Loucy (cell line): Measurements from ENCODE around the gene GSG1L.

Experiments
- H2AFZ ChIP-seq: fragments of 200-600 bp; sonication (generic); 2 replicates; pipeline ENCODE4 v1.6.0; 2016; ENCODE audit warnings: antibody characterized with exemption, mild to moderate bottlenecking, low read length, moderate library complexity
- H3F3A ChIP-seq: fragments of 200-600 bp; 2 replicates; pipeline ENCODE4 v1.6.0; 2016; ENCODE audit warnings: antibody characterized with exemption, low read depth, mild to moderate bottlenecking
- H3K27me3 ChIP-seq: fragments of 200-600 bp; sonication (generic); 2 replicates; pipeline ENCODE4 v1.6.1; 2014; ENCODE audit warnings: low read length, mild to moderate bottlenecking; ENCODE audit not compliant: insufficient read depth, poor library complexity, severe bottlenecking
- H3K36me3 ChIP-seq: fragments of 200-600 bp; sonication (generic); 2 replicates; pipeline ENCODE4 v1.6.1; 2016; ENCODE audit warnings: low read length; ENCODE audit not compliant: insufficient read depth
- H3K4me1 ChIP-seq: fragments of 200-600 bp; sonication (generic); 2 replicates; pipeline ENCODE4 v1.5.1; 2014; ENCODE audit warnings: low read length, mild to moderate bottlenecking; ENCODE audit not compliant: insufficient read depth, poor library complexity, severe bottlenecking
- H3K4me2 ChIP-seq: fragments of 200-600 bp; sonication (generic); 2 replicates; pipeline ENCODE4 v1.6.0; 2014; ENCODE audit warnings: antibody characterized with exemption, low read length, low read depth, mild to moderate bottlenecking; ENCODE audit not compliant: poor library complexity, severe bottlenecking
- H3K4me3 ChIP-seq: fragments of 200-600 bp; sonication (generic); 2 replicates; pipeline ENCODE4 v1.5.1; 2014; ENCODE audit warnings: low read length, mild to moderate bottlenecking, mixed read lengths; ENCODE audit not compliant: poor library complexity, severe bottlenecking
- H3K79me2 ChIP-seq: fragments of 200-600 bp; sonication (generic); 2 replicates; pipeline ENCODE4 v1.6.1; 2014; ENCODE audit warnings: low read length; ENCODE audit not compliant: insufficient read depth
- H3K9ac ChIP-seq: fragments of 200-600 bp; sonication (generic); 2 replicates; pipeline ENCODE4 v1.6.0; 2014; ENCODE audit warnings: mild to moderate bottlenecking, low read depth, low read length, moderate library complexity; ENCODE audit not compliant: poor library complexity, severe bottlenecking
- H3K9me2 ChIP-seq: fragments of 200-600 bp; sonication (generic); replicated peaks from 2 replicates; pipeline ENCODE4 v1.6.1; 2016; ENCODE audit warnings: low read depth, low read length, mixed read lengths
- H3K9me3 ChIP-seq: fragments of 200-600 bp; sonication (generic); 2 replicates; pipeline ENCODE4 v1.6.1; 2014; ENCODE audit warnings: mild to moderate bottlenecking, antibody characterized with exemption, low read length, low read depth; ENCODE audit not compliant: insufficient read depth
- H4K20me1 ChIP-seq: fragments of 200-600 bp; sonication (generic); 2 replicates; pipeline ENCODE4 v1.6.0; 2014; ENCODE audit warnings: antibody characterized with exemption, low read length, mild to moderate bottlenecking; ENCODE audit not compliant: insufficient read depth, poor library complexity, severe bottlenecking
- EZH2phosphoT487 ChIP-seq: fragments of 200-600 bp; IDR thresholded peaks from 2 replicates; pipeline ENCODE4 v1.6.1; 2018; ENCODE audit warnings: antibody characterized with exemption, mild to moderate bottlenecking, moderate library complexity, borderline replicate concordance
- TF ChIP-seq, protein P1 (sequence below): fragments of 200-600 bp; sonication (generic); conservative IDR thresholded peaks from 2 replicates; pipeline ENCODE4 v1.5.1; 2014; ENCODE audit warnings: mild to moderate bottlenecking, antibody characterized with exemption, low read length

The GSG1L gene

GRCh38 chr16:27892879-27893278 lies 170.6 kb downstream of the GSG1L start:
- Histone ChIP-seq H2AFZ (no peak overlapping the region), H3K4me1 (no peaks in the 10 kb centered on the region), H3K9me2 (no peaks in the 10 kb centered on the region)

DNA sequence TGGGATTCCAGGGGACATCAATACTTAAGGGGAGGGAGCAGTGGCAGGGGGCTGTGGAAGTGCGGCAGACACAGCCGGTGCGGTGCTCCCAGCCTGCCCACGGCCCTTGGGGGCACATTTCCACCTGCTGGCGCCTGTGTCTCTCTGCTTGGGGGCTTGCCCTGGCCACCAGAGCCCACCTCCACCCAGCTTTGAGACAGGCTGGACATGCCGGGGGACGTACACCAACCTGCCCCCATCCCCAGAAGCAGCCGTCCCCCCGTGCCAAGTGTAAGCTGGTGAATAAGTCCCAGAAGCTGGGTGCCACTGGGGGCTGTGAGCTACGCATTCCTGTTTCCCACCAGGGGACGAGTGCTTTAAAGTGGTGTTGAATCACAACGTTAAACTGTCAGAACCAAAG lies 172.6 kb downstream of the GSG1L start:
- Histone ChIP-seq H3K36me3 (no peaks in the 10 kb centered on the region), H3K4me1 (no peaks in the 10 kb centered on the region), H3K9me3 (no peaks in the 10 kb centered on the region), H3K27me3 (no peaks in the 10 kb centered on the region), H3K4me2 (no peak overlapping the region), H3K9me2 (no peaks in the 10 kb centered on the region), H2AFZ (no peak overlapping the region), H3K4me3 (no peak overlapping the region), H3K9ac (no peak overlapping the region), H4K20me1 (no peaks in the 10 kb centered on the region), H3K79me2 (no peaks in the 10 kb centered on the region), H3F3A (no peaks in the 10 kb centered on the region)
- TF ChIP-seq EZH2phosphoT487, result no peak
- TF ChIP-seq, protein P1, sequence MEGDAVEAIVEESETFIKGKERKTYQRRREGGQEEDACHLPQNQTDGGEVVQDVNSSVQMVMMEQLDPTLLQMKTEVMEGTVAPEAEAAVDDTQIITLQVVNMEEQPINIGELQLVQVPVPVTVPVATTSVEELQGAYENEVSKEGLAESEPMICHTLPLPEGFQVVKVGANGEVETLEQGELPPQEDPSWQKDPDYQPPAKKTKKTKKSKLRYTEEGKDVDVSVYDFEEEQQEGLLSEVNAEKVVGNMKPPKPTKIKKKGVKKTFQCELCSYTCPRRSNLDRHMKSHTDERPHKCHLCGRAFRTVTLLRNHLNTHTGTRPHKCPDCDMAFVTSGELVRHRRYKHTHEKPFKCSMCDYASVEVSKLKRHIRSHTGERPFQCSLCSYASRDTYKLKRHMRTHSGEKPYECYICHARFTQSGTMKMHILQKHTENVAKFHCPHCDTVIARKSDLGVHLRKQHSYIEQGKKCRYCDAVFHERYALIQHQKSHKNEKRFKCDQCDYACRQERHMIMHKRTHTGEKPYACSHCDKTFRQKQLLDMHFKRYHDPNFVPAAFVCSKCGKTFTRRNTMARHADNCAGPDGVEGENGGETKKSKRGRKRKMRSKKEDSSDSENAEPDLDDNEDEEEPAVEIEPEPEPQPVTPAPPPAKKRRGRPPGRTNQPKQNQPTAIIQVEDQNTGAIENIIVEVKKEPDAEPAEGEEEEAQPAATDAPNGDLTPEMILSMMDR, result no peak

More at GRCh38 chr16:27892879-27893278, 170.6 kb downstream of the GSG1L start:
- no peaks in the 10 kb centered on the region for H3K79me2 ChIP-seq
- no peaks in the 10 kb centered on the region for H4K20me1 ChIP-seq
- no peak overlapping the region for H3K9ac ChIP-seq
- no peaks in the 10 kb centered on the region for H3K9me3 ChIP-seq
- no peak overlapping the region for H3K4me2 ChIP-seq
- H3K36me3 ChIP-seq, result no peaks in the 10 kb centered on the region
- H3F3A ChIP-seq, result no peaks in the 10 kb centered on the region
- H3K27me3 ChIP-seq, result no peaks in the 10 kb centered on the region
- H3K4me3 ChIP-seq, result no peak overlapping the region
- TF ChIP-seq, protein P1, result no peak
- no peak for TF ChIP-seq EZH2phosphoT487

DNA sequence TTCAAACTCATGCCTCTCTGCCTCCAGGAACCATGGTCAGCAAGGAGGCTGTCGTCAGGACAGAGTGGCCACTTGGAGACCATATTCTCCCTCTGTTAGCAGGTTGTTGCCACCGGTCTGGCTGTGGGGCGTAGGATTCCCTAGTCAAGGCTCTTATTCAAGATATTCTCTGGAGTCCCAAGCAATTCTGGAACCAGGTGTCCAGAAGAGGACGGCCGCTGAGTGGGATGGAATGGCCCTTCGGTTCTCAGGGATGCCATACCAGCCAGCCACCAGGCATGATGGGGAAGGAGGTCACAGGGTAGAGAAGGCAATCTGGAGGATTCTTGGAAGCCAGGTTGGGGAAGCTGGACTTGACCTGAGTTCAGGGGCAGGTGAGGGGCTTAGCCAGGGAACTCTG lies 173.5 kb downstream of the GSG1L start:
- TF ChIP-seq EZH2phosphoT487, result no peak
- TF ChIP-seq, protein P1, result no peak
- no peaks in the 10 kb centered on the region for H3K9me2 ChIP-seq
- H3F3A ChIP-seq, result no peaks in the 10 kb centered on the region
- H3K4me3 ChIP-seq, result no peak overlapping the region
- no peak overlapping the region for H2AFZ ChIP-seq
- no peaks in the 10 kb centered on the region for H3K4me1 ChIP-seq
- H3K9ac ChIP-seq, result no peak overlapping the region
- no peaks in the 10 kb centered on the region for H3K27me3 ChIP-seq
- H4K20me1 ChIP-seq, result no peaks in the 10 kb centered on the region
- H3K4me2 ChIP-seq, result no peak overlapping the region
- no peaks in the 10 kb centered on the region for H3K36me3 ChIP-seq
- peaks cover 5% of the 10 kb centered on the region; the same call in 1 of the 2 replicates for H3K9me3 ChIP-seq
- H3K79me2 ChIP-seq, result no peaks in the 10 kb centered on the region
